ENCODE data around the gene LAYN.

The LAYN gene

GRCh38 chr11:111569476-111569875 is 29.0 kb downstream of the LAYN start:
- Histone ChIP-seq H3K9ac (ENCODE audit: low read length) (no peak overlapping the region), H3K36me3 (ENCODE audit: control insufficient read depth, low read depth, low read length) (no peaks in the 10 kb centered on the region), H3K27me3 (ENCODE audit: control insufficient read depth, insufficient read depth, low read length) (no peaks in the 10 kb centered on the region), H3K4me3 (ENCODE audit: low read length) (no peak overlapping the region), H3K27ac (ENCODE audit: low read length) (no peak overlapping the region), H3K9me3 (ENCODE audit: control insufficient read depth, low read depth, low read length) (no peaks in the 10 kb centered on the region), H3K4me1 (ENCODE audit: control insufficient read depth, low read depth, low read length) (no peaks in the 10 kb centered on the region)

- Histone ChIP-seq H3K9me3 (ENCODE audit: control insufficient read depth, low read depth, low read length) (no peaks in the 10 kb centered on the region), H3K27ac (ENCODE audit: low read length) (no peak overlapping the region), H3K4me1 (ENCODE audit: control insufficient read depth, low read depth, low read length) (no peaks in the 10 kb centered on the region)
These were observed 30.3 kb downstream of the LAYN start for GRCh38 chr11:111570796-111571195.

DNA sequence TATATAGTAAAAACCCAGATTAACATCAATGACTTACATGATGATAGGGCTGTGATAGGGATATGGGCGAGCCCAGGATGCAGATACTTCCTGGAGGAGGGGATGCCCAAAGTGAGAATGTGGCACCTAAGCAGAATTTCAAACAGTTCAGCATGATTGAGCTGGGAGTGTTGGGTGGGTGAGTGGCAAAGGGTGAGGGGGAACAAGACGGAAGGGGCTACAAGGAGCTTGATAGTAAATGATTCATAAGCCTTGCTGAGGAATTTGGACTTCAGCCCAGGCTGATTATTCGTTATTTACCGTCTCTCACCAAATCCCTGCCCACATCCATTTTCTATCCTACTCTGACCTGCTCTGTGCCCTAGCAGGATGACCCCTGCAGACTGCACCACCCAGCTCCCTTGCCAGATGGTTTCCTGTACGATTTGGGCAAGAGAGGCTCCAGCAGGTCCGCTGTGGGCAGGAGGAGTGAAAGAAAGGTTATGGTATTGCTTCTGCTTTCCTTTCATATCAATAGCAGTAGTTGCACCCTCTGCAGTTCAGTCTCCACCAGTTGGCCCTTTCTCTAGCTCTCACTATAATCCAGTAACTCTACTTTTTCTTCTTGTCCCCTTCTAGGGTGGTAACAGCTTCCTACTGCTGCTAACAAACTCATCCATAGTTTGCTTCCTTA is 31.4 kb downstream of the LAYN start:
- H3K4me1 ChIP-seq (ENCODE audit: control insufficient read depth, low read depth, low read length): no peaks in the 10 kb centered on the region
- no peak overlapping the region for H3K9ac ChIP-seq (ENCODE audit: low read length)
- no peak overlapping the region for H3K27ac ChIP-seq (ENCODE audit: low read length)

More at GRCh38 chr11:111570796-111571195, 30.3 kb downstream of the LAYN start:
- Histone ChIP-seq H3K4me3 (ENCODE audit: low read length) (no peak overlapping the region), H3K9ac (ENCODE audit: low read length) (no peak overlapping the region), H3K27me3 (ENCODE audit: control insufficient read depth, insufficient read depth, low read length) (no peaks in the 10 kb centered on the region), H3K36me3 (ENCODE audit: control insufficient read depth, low read depth, low read length) (no peaks in the 10 kb centered on the region)

DNA sequence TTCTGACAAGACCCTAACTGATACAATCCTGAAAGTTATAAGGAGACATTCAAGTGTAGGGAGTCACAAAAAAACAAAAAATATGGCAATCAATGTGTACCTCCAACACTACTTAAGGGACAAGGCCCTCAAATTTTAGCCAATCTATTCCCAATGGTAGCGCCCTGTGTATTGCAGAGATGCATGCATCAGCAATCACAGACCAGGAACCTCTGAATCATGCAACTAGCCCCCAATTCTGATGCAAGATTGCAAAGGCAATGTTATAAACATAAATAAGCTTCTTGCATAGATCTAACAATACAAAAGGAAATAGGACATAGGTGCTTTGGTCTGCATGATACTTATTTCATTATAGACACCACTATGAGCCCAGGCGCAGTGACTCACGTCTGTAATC is 32.1 kb downstream of the LAYN start:
- Histone ChIP-seq H3K9ac (ENCODE audit: low read length) (no peak overlapping the region), H3K36me3 (ENCODE audit: control insufficient read depth, low read depth, low read length) (no peaks in the 10 kb centered on the region), H3K4me1 (ENCODE audit: control insufficient read depth, low read depth, low read length) (no peaks in the 10 kb centered on the region), H3K27me3 (ENCODE audit: control insufficient read depth, insufficient read depth, low read length) (no peaks in the 10 kb centered on the region), H3K4me3 (ENCODE audit: low read length) (no peak overlapping the region), H3K9me3 (ENCODE audit: control insufficient read depth, low read depth, low read length) (no peaks in the 10 kb centered on the region), H3K27ac (ENCODE audit: low read length) (no peak overlapping the region)

More for the DNA sequence above, 31.4 kb downstream of the LAYN start:
- Histone ChIP-seq H3K27me3 (ENCODE audit: control insufficient read depth, insufficient read depth, low read length) (no peaks in the 10 kb centered on the region), H3K4me3 (ENCODE audit: low read length) (no peak overlapping the region), H3K36me3 (ENCODE audit: control insufficient read depth, low read depth, low read length) (no peaks in the 10 kb centered on the region), H3K9me3 (ENCODE audit: control insufficient read depth, low read depth, low read length) (no peaks in the 10 kb centered on the region)

GRCh38 chr11:111573821-111574249 is 33.3 kb downstream of the LAYN start:
- no peaks in the 10 kb centered on the region for H3K36me3 ChIP-seq (ENCODE audit: control insufficient read depth, low read depth, low read length)
- no peak overlapping the region for H3K4me3 ChIP-seq (ENCODE audit: low read length)
- no peaks in the 10 kb centered on the region for H3K9me3 ChIP-seq (ENCODE audit: control insufficient read depth, low read depth, low read length)
- no peak overlapping the region for H3K27ac ChIP-seq (ENCODE audit: low read length)
- no peak overlapping the region for H3K9ac ChIP-seq (ENCODE audit: low read length)
- no peaks in the 10 kb centered on the region for H3K27me3 ChIP-seq (ENCODE audit: control insufficient read depth, insufficient read depth, low read length)
- H3K4me1 ChIP-seq (ENCODE audit: control insufficient read depth, low read depth, low read length): no peaks in the 10 kb centered on the region

- no peaks in the 10 kb centered on the region for H3K36me3 ChIP-seq (ENCODE audit: control insufficient read depth, low read depth, low read length)
- no peak overlapping the region for H3K27ac ChIP-seq (ENCODE audit: low read length)
- H3K9ac ChIP-seq (ENCODE audit: low read length): no peak overlapping the region
- no peaks in the 10 kb centered on the region for H3K9me3 ChIP-seq (ENCODE audit: control insufficient read depth, low read depth, low read length)
- H3K4me1 ChIP-seq (ENCODE audit: control insufficient read depth, low read depth, low read length): no peaks in the 10 kb centered on the region
- H3K27me3 ChIP-seq (ENCODE audit: control insufficient read depth, insufficient read depth, low read length): no peaks in the 10 kb centered on the region
- no peak overlapping the region for H3K4me3 ChIP-seq (ENCODE audit: low read length)
These were observed 34.1 kb downstream of the LAYN start for GRCh38 chr11:111574373-111575225.

GRCh38 chr11:111575740-111576139 is 35.2 kb downstream of the LAYN start:
- Histone ChIP-seq H3K4me3 (ENCODE audit: low read length) (no peak overlapping the region), H3K27me3 (ENCODE audit: control insufficient read depth, insufficient read depth, low read length) (no peaks in the 10 kb centered on the region), H3K9me3 (ENCODE audit: control insufficient read depth, low read depth, low read length) (no peaks in the 10 kb centered on the region), H3K27ac (ENCODE audit: low read length) (no peak overlapping the region), H3K9ac (ENCODE audit: low read length) (no peak overlapping the region), H3K4me1 (ENCODE audit: control insufficient read depth, low read depth, low read length) (no peaks in the 10 kb centered on the region), H3K36me3 (ENCODE audit: control insufficient read depth, low read depth, low read length) (no peaks in the 10 kb centered on the region)

DNA sequence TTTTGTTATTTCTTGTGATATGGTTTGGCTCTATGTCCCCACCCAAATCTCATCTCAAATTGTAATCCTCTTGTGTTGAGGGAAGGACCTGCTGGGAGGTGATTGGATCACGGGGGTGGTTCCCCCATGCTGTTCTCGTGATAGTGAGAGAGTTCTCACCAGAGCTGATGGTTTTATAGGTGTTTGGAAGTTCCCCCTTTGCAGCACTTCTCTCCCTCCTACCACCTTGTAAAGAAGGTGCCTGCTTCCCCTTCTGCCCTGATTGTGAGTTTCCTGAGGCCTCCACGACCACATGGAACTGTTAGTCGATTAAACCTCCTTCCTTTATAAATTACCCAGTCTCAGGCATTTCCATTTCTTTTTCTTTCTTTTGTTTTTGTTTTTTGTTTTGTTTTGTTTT is 37.3 kb downstream of the LAYN start:
- Histone ChIP-seq H3K9me3 (ENCODE audit: control insufficient read depth, low read depth, low read length) (no peaks in the 10 kb centered on the region), H3K27me3 (ENCODE audit: control insufficient read depth, insufficient read depth, low read length) (no peaks in the 10 kb centered on the region), H3K36me3 (ENCODE audit: control insufficient read depth, low read depth, low read length) (no peaks in the 10 kb centered on the region), H3K27ac (ENCODE audit: low read length) (no peak overlapping the region), H3K4me3 (ENCODE audit: low read length) (no peak overlapping the region), H3K9ac (ENCODE audit: low read length) (no peak overlapping the region), H3K4me1 (ENCODE audit: control insufficient read depth, low read depth, low read length) (no peaks in the 10 kb centered on the region)

GRCh38 chr11:111581341-111581740 is 40.8 kb downstream of the LAYN start:
- no peaks in the 10 kb centered on the region for H3K9me3 ChIP-seq (ENCODE audit: control insufficient read depth, low read depth, low read length)
- no peak overlapping the region for H3K4me3 ChIP-seq (ENCODE audit: low read length)
- no peaks in the 10 kb centered on the region for H3K4me1 ChIP-seq (ENCODE audit: control insufficient read depth, low read depth, low read length)
- H3K27me3 ChIP-seq (ENCODE audit: control insufficient read depth, insufficient read depth, low read length): no peaks in the 10 kb centered on the region
- H3K36me3 ChIP-seq (ENCODE audit: control insufficient read depth, low read depth, low read length): no peaks in the 10 kb centered on the region
- no peak overlapping the region for H3K27ac ChIP-seq (ENCODE audit: low read length)
- no peak overlapping the region for H3K9ac ChIP-seq (ENCODE audit: low read length)

- Histone ChIP-seq H3K9me3 (ENCODE audit: control insufficient read depth, low read depth, low read length) (no peaks in the 10 kb centered on the region), H3K27me3 (ENCODE audit: control insufficient read depth, insufficient read depth, low read length) (no peaks in the 10 kb centered on the region), H3K27ac (ENCODE audit: low read length) (no peak overlapping the region), H3K36me3 (ENCODE audit: control insufficient read depth, low read depth, low read length) (no peaks in the 10 kb centered on the region), H3K4me3 (ENCODE audit: low read length) (no peak overlapping the region), H3K9ac (ENCODE audit: low read length) (no peak overlapping the region), H3K4me1 (ENCODE audit: control insufficient read depth, low read depth, low read length) (no peaks in the 10 kb centered on the region)
These were observed 41.6 kb downstream of the LAYN start for GRCh38 chr11:111582163-111582562.

- no peaks in the 10 kb centered on the region for H3K36me3 ChIP-seq (ENCODE audit: control insufficient read depth, low read depth, low read length)
- H3K27me3 ChIP-seq (ENCODE audit: control insufficient read depth, insufficient read depth, low read length): no peaks in the 10 kb centered on the region
- H3K4me3 ChIP-seq (ENCODE audit: low read length): no peak overlapping the region
- H3K4me1 ChIP-seq (ENCODE audit: control insufficient read depth, low read depth, low read length): no peaks in the 10 kb centered on the region
- H3K9ac ChIP-seq (ENCODE audit: low read length): no peak overlapping the region
- no peaks in the 10 kb centered on the region for H3K9me3 ChIP-seq (ENCODE audit: control insufficient read depth, low read depth, low read length)
- no peak overlapping the region for H3K27ac ChIP-seq (ENCODE audit: low read length)
These were observed 42.4 kb downstream of the LAYN start for GRCh38 chr11:111582881-111583280.

DNA sequence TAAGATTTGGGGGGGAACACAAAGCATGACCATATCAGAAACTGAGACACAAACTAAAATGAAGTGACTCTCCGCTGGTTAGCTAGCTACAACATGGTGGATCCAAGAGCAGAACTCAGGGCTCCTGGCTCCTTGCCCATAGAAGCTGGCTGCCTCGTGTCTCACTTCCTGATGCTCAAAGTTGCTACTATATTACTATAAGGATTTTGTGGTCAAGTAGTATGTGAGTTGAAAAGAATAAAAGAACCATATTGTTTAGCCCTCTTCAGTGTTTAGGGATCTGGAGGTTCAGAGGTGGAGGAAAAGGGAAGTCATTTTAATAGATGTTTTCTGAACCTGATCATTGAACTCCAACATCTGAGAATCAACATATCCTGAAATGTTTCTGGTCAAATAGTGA is 44.9 kb downstream of the LAYN start:
- no peaks in the 10 kb centered on the region for H3K27me3 ChIP-seq (ENCODE audit: control insufficient read depth, insufficient read depth, low read length)
- no peaks in the 10 kb centered on the region for H3K9me3 ChIP-seq (ENCODE audit: control insufficient read depth, low read depth, low read length)
- H3K4me1 ChIP-seq (ENCODE audit: control insufficient read depth, low read depth, low read length): no peaks in the 10 kb centered on the region
- no peaks in the 10 kb centered on the region for H3K36me3 ChIP-seq (ENCODE audit: control insufficient read depth, low read depth, low read length)
- no peak overlapping the region for H3K27ac ChIP-seq (ENCODE audit: low read length)
- no peak overlapping the region for H3K9ac ChIP-seq (ENCODE audit: low read length)
- no peak overlapping the region for H3K4me3 ChIP-seq (ENCODE audit: low read length)
